HFF-Myc (cell line): ENCODE measurements around the gene FBN3.
"Not testable (repeated sequence)": the region's sequence is repeated elsewhere in the genome, so short reads cannot be mapped to it uniquely, and the experiment has no call there.

Experiments used
- DNase-seq: peaks from one replicate; pipeline ENCODE4 v3.0.0-alpha.2; 2011; ENCODE audit warnings: low read depth; ENCODE audit errors: extremely low read depth
- H3K4me3 ChIP-seq: replicated peaks from 2 replicates; pipeline ENCODE4 v1.5.1; 2011; ENCODE audit warnings: low read depth, mild to moderate bottlenecking, control low read depth, low read length
- CTCF ChIP-seq: IDR thresholded peaks from 2 replicates; pipeline ENCODE4 v1.5.1; 2012; ENCODE audit warnings: mild to moderate bottlenecking, low read depth, low read length, control low read depth; ENCODE audit errors: missing control alignments

Gene FBN3

DNA sequence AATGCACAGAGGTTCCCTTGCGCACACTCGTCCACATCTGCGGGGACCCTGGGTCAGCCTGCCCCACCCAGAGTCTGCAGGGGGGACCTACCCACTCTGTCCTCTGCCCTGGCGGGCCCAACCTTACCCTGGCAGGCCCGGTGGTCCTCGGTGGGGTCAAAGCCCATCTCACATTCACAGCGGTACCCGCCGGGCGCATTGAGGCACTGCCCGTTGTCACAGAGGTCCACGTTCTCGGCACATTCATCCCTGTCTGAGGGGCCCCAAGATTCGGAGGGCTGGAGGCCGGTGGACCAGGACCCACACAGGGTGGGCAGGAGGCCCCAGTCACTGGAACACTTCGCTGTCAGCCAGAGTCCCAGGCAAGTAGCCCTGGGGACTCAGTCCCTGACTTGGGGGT lies 38.5 kb downstream of the FBN3 start:
- TF ChIP-seq CTCF, result no peak
- DNase-seq, result no peak
- H3K4me3 ChIP-seq, result no peak overlapping the region

- no peak overlapping the region for H3K4me3 ChIP-seq
- no peak for DNase-seq
- no peak for TF ChIP-seq CTCF
These were observed 39.3 kb downstream of the FBN3 start for GRCh38 chr19:8109890-8110662.

DNA sequence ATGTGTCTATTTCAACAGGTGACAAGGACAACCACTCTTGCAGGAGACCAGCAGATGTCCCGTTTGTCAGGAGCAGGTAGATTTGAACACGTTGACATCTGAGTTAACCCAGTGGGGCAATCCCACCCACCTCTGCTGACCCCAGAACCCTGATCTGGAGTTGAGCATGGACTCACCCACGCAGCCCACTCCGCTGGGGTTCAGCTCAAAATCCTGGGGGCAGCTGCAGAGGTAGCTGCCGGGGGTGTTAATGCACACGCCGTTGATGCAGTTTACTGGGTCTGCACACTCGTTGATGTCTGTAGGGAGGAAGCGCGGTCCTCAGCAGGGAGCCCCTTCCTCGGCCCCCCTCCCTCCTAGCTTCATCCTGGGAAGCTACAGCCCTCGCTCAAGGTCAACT lies 39.9 kb downstream of the FBN3 start:
- DNase-seq, result no peak
- no peak for TF ChIP-seq CTCF
- no peak overlapping the region for H3K4me3 ChIP-seq

DNA sequence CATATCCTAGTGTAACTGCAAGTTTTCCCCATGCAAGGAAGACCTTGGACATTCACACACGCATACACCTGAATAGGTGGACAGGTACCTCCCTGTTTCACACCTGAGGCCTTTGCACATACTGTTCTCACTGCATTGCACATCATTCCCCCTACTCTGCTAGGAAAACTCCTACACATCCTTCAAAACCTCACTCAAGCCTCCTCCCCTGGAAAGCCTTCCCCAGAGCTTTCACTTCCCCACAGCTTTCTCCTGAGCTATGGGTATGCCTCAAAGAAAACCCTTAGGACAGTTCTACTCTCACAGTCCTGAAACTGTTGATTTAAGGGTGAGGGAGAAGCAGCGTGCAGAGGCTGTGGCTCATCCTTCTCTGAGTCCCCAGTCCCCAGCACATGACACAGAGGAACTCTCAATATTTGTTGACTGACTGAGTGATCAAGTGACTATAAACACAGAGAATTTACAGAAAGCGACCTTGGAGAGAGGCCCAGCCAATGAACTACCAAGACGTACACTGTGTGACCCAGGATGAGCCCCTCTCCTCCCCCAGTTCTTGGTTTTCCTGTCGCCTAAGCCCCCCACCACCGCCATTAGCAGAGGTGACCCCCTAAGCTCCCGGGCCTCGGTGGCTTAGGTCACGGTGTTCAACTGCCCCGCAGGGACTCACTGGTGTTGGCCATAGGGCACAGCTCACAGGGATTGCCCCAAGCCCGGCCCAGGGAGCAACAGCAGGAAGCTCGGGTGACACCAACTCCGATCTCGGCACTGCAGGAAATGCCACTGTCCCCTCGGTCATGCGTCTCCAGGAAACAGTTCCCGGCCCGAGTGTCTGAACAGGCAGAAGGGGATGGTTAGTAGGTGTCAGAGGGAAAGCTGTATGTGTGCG lies 40.6 kb downstream of the FBN3 start:
- no peak for TF ChIP-seq CTCF
- no peak for DNase-seq
- no peak overlapping the region for H3K4me3 ChIP-seq

DNA sequence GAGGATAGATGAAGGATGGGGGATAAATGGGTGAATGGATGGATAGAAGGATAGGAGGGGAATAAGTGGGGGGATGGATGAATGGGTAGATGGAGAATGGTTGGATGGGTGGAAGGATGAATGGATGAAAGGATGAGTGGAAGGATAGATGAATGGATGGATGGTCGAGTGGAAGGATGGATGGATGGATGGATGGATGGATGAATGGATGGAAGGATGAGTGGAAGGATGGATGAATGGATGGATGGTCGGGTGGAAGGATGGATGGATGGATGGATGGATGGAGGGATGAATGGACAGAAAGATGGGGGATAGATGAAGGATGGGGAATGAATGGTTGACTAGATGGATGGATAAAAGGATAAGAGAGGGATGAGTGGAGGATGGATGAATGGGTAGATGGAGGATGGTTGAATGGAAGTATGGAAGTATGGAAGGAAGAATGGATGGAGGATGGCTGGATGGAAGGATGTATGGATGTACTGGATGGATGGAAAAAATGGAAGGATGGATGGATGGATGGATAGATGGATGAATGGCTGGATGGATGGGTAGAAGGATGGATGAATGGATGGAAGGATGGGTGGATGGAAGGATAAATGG lies 42.0 kb downstream of the FBN3 start:
- H3K4me3 ChIP-seq, result no peak overlapping the region
- DNase-seq, result no peak
- no peak for TF ChIP-seq CTCF

GRCh38 chr19:8105471-8105870 lies 43.9 kb downstream of the FBN3 start:
- H3K4me3 ChIP-seq, result no peak overlapping the region
- TF ChIP-seq CTCF, result no peak
- no peak for DNase-seq

GRCh38 chr19:8101910-8102309 lies 47.5 kb downstream of the FBN3 start:
- DNase-seq, H3K4me3 ChIP-seq: not testable (repeated sequence)
